ENCODE results near the gene SCUBE2.
A peak's percentile ranks its signal among the peaks of the same experiment; 100 is the strongest.

SCUBE2 gene

DNA sequence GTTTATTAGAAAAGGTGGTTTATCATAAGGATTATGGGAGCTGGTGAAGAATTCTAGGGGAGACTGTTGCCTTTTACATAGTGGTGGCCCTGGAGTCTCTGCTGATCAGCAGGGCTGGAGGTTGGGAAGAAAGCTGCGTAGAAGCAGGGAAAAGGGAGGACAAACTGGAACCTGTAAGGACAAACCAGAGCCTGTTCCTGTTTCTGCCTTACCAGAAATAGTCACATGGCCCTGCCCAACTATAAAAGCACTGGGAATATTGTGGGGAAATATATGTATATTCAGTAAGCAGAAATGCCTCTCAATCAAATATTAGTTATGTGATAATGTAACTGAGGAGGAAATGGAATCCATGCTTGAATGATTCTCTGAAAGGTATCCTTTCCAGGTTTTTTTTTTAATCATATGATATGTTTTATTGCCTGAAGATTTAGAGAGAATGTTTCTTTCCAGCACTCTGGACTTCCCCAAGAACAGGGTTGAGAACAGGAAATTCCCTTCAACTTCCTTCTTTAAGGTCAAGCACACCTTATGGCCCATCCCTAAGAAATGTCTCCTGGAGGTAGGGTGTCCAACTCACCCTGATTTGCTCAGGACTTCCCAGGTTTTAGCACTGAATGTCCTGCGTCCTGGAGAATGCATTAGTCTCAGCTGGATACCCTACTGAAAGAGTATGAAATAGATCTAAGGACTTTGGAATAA lies 33.9 kb upstream of the SCUBE2 start:
- no peak for DNase-seq (ENCODE audit: low read depth)
- H3K4me3 ChIP-seq (ENCODE audit: control insufficient read depth, low read depth, low read length), result no peak overlapping the region
- TF ChIP-seq, protein P1, sequence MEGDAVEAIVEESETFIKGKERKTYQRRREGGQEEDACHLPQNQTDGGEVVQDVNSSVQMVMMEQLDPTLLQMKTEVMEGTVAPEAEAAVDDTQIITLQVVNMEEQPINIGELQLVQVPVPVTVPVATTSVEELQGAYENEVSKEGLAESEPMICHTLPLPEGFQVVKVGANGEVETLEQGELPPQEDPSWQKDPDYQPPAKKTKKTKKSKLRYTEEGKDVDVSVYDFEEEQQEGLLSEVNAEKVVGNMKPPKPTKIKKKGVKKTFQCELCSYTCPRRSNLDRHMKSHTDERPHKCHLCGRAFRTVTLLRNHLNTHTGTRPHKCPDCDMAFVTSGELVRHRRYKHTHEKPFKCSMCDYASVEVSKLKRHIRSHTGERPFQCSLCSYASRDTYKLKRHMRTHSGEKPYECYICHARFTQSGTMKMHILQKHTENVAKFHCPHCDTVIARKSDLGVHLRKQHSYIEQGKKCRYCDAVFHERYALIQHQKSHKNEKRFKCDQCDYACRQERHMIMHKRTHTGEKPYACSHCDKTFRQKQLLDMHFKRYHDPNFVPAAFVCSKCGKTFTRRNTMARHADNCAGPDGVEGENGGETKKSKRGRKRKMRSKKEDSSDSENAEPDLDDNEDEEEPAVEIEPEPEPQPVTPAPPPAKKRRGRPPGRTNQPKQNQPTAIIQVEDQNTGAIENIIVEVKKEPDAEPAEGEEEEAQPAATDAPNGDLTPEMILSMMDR (IDR thresholded peaks at IDR 0.05; ENCODE audit: control insufficient read depth, insufficient read depth, low read depth, low read length, missing control alignments), result no peak

DNA sequence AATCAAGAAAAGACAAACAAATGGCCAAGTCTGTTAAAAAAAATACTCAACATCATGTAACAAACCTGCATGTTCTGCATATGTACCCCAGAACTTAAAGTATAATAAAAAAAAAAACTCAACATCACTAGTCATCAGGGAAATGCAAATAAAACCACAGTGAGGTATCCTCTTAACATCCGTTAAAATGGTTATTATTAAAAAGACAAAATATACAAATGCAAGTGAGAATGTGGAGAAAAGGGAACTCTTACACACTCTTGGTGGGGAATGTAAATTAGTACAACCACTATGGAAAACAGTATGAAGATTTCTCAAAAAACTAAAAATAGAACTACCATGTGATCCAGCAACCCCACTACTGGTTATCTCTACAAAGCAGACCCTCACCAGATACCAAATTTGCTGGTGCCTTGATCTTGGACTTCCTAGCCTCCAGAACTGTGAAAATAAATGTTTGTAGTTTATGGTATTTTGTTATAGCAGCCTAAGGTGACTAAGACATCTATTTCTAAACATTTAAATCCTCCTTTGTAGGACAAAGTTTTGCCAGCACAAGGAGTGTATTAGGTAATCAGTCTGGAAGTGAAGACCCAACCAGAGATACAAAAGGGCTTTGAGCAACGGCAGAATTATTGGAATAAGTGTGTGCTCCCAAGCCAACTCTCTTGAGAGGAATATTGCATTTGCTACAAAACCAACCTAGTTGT lies 32.4 kb upstream of the SCUBE2 start:
- no peak overlapping the region for H3K4me3 ChIP-seq (ENCODE audit: control insufficient read depth, low read depth, low read length)
- TF ChIP-seq, protein P1 (IDR thresholded peaks at IDR 0.05; ENCODE audit: control insufficient read depth, insufficient read depth, low read depth, low read length, missing control alignments), result no peak
- DNase-seq (ENCODE audit: low read depth), result no peak

DNA sequence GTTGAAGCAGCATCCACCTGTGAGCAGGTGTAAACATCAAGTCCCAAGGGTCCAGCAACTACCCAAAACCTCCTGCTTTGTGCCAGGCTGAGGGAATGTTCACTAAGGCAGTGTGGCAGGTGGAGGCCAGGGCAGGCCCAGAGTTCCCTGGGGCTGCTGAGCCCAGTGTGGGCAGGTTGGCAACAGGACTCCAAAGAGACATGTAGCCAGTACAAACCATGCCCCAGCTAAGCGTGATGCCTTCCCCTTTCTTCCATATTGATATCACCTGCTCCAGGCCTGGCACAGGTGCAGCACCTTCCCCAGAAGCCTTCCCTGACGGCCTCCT lies 30.0 kb upstream of the SCUBE2 start:
- H3K4me3 ChIP-seq (ENCODE audit: control insufficient read depth, low read depth, low read length), result no peak overlapping the region
- no peak for DNase-seq (ENCODE audit: low read depth)
- TF ChIP-seq, protein P1 (IDR thresholded peaks at IDR 0.05; ENCODE audit: control insufficient read depth, insufficient read depth, low read depth, low read length, missing control alignments), result no peak

DNA sequence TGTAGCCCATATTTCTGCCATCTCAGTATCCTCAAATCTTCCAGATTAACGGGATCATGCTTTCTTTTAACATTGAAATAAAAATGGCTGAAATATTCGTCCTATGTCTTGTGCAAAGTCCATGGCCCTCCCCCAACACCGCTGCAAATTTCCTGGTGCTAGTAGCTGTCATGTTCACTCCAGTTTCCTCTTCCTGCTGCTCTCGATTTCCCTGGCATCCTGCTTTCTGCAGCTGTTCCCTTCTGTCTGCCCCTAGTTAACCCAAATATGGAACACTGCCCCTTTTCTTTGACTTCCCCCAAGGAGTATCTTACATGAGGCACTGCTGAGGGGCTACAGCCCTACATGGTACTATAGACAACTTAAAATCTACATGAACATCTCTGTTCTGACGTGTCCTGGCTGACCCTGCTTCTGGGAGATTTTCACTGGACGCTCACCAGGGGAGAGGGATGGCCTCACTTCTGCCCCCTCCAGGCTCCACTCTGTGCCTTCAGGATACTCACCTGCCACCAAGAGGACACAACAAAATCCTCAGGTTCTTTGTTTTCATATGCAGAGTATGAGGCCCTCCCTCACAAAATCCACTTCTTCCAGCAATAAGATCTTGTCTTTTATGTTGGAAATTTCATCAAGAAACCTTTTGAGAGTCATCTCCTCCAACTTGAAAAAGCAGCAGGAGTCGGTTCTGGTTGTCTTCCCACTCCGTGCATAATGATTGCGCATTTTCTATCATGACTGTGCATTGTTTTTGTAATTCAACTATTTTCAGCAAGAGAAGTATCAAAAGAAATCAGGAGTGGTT lies 29.5 kb upstream of the SCUBE2 start:
- TF ChIP-seq, protein P1 (IDR thresholded peaks at IDR 0.05; ENCODE audit: control insufficient read depth, insufficient read depth, low read depth, low read length, missing control alignments), result peak; percentile 14
- H3K4me3 ChIP-seq (ENCODE audit: control insufficient read depth, low read depth, low read length), result no peak overlapping the region
- DNase-seq (ENCODE audit: low read depth), result no peak

DNA sequence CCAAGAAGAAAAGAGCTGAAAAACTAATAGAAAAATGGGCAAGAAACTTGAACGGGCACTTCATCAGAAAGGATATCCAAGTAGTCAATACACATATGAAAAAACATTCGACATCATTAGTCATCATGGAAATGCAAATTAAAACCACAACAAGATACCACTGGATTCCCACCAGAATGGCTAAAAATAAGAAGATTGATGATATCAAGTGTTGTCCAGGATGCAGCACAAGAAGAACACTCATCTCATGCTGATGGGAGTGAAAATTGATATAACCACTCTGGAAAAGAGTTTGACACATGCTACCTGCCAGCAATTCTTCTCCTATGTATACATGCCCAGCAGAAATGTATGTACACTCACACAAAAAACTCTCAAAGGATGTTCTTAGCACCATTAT lies 26.9 kb upstream of the SCUBE2 start:
- TF ChIP-seq, protein P1 (IDR thresholded peaks at IDR 0.05; ENCODE audit: control insufficient read depth, insufficient read depth, low read depth, low read length, missing control alignments), result no peak
- DNase-seq (ENCODE audit: low read depth), result no peak

DNA sequence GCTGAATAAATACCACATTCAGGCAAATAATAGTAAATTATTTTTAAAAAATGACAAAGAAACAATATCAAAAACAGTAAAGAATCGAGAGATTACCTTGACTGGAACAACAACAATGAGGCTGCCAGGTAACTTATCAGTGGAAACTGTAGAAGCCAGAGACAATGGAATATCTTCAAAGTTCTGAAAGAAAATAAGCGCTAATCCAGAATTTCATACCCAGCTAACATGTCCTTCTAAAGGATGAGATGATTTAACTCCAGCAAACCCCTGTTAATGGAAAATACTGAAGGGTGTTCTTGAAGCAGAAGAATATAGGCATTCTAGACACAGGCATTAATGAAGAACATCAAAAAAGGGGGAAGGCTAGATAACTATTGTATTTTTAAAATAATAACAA lies 20.7 kb upstream of the SCUBE2 start:
- DNase-seq (ENCODE audit: low read depth), result no peak
- TF ChIP-seq, protein P1 (IDR thresholded peaks at IDR 0.05; ENCODE audit: control insufficient read depth, insufficient read depth, low read depth, low read length, missing control alignments), result no peak
- H3K4me3 ChIP-seq (ENCODE audit: control insufficient read depth, low read depth, low read length), result no peak overlapping the region

More for the DNA sequence above, 26.9 kb upstream of the SCUBE2 start:
- H3K4me3 ChIP-seq (ENCODE audit: control insufficient read depth, low read depth, low read length), result no peak overlapping the region
